Epithelial cell of proximal tubule (primary cell): ENCODE data around the gene PARD6B. TPM values are rescaled to one million over a fixed set of nuclear protein-coding genes. Genes with fewer than 3 reads are reported as not detected.
"Not testable (repeated sequence)": the region's sequence is repeated elsewhere in the genome, so short reads cannot be mapped to it uniquely, and the experiment has no call there.

Experiments used
- DNase-seq: peaks from one replicate; pipeline ENCODE4 v3.0.0-alpha.2; 2011; ENCODE audit warnings: low read depth
- H3K4me3 ChIP-seq: 2 replicates; pipeline ENCODE4 v1.5.1; 2011; ENCODE audit warnings: low read depth, mild to moderate bottlenecking, low read length
- total RNA-seq: library from RNA; depleted of rRNA; stranded (reverse); fragments of >200 nt; gene quantifications from 2 replicates; pipeline ENCODE4 v1.2.3, GENCODE V29; 2015
- TF ChIP-seq, protein P1 (sequence below): conservative IDR thresholded peaks from 2 replicates; pipeline ENCODE4 v1.5.1; 2012; ENCODE audit warnings: low read depth, mild to moderate bottlenecking, low read length

PARD6B gene
- total RNA-seq, 1 donor from 2014 or later, result 44.4 TPM

DNA sequence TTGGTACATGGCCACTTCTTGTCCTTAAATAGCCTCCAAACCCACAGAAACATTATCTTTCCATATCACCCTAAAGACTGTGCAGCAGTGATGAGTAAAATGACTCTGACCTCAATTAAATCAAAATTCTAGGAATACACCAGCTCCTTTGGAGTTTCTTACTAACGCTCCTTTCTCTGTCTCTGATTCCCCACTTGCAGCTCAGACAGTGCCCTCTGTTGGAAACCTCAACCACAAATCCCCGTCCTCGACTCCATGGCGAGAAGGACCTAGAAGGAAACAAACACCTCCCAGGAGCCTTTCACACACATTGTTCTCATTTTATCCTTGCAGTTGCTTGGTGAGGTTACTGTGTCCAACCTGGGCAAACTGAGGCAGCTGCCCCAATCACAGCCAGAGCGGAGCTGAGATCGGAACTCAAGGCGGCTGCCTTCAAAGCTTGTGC is 17.7 kb upstream of the PARD6B start:
- TF ChIP-seq, protein P1, sequence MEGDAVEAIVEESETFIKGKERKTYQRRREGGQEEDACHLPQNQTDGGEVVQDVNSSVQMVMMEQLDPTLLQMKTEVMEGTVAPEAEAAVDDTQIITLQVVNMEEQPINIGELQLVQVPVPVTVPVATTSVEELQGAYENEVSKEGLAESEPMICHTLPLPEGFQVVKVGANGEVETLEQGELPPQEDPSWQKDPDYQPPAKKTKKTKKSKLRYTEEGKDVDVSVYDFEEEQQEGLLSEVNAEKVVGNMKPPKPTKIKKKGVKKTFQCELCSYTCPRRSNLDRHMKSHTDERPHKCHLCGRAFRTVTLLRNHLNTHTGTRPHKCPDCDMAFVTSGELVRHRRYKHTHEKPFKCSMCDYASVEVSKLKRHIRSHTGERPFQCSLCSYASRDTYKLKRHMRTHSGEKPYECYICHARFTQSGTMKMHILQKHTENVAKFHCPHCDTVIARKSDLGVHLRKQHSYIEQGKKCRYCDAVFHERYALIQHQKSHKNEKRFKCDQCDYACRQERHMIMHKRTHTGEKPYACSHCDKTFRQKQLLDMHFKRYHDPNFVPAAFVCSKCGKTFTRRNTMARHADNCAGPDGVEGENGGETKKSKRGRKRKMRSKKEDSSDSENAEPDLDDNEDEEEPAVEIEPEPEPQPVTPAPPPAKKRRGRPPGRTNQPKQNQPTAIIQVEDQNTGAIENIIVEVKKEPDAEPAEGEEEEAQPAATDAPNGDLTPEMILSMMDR, result peak; percentile 71
- H3K4me3 ChIP-seq, result no peak overlapping the region
- no peak for DNase-seq

DNA sequence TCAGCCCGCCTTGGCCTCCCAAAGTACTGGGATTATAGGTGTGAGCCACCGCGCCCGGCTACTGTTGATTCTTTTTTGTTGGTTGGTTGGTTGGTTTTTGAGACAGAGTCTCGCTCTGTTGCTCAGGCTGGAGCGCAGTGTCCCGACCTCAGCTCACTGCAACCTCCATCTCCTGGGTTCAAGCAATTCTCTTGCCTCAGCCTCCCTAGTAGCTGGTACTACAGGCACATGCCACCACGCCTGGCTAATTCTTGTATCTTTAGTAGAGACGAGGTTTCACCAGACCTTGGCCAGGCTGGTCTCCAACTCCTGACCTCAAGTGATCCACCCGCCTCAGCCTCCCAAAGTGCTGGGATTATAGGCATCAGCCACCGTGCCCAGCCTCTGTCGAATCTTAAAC is 17.0 kb upstream of the PARD6B start:
- H3K4me3 ChIP-seq, DNase-seq: not testable (repeated sequence)

DNA sequence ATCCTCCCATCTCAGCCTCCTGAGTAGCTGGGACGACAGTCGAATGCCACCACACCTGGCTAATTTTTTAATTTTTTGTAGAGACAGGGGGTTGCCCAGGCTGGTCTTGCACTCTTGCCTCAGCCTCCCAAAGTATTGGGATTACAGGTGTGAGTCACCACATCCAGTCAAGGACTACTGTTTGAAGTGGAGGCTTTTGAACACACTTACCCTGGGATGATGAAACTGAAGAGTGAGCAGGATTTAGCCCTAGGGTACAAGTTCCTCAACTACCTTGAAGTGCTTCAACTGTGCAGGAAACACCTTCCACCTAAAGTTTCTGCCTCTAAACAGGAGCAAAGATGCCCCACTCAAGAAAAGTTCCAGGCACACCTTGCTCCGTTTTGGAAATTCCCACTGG is 15.7 kb upstream of the PARD6B start:
- TF ChIP-seq, protein P1, result no peak

DNA sequence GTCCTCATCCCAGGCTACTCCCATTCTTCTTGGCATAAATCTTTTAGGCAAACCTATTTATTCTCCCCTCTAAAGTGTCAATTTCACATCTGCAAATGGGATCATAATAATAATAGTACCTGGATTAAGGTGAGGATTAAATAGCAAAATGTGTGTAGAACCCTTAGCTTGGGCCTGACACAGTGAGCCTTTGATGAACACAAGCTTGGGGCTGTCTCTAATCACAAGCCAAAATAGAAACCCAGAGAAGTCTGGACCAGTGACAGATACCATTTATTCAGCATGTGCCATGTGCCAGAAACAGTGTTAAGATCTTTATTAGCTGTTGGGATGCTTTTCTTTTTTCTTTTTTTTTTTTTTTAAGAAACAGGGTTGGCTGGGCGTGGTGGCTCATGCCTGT is 14.9 kb upstream of the PARD6B start:
- TF ChIP-seq, protein P1, result no peak
- H3K4me3 ChIP-seq, result no peak overlapping the region
- DNase-seq, result no peak

More for the DNA sequence above, 15.7 kb upstream of the PARD6B start:
- no peak overlapping the region for H3K4me3 ChIP-seq
- DNase-seq, result no peak

DNA sequence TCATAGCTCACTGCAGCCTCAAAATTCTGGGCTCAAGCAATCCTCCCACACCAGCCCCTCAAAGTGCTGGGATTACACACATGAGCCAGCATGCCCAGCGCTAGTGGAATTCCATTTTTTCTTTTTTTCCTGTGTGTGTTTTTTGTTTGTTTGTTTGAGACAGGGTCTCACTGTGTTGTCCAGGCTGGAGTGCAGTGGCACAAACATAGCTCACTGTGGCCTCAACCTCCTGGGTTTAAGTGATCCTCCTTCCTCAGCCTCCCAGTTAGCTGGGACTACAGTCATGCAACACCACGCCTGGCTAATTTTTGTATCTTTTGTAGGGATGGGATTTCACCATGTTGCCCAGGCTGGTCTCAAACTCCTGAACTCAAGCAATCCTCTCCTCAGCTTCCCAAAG is 14.1 kb upstream of the PARD6B start:
- DNase-seq, result no peak
- no peak overlapping the region for H3K4me3 ChIP-seq
- TF ChIP-seq, protein P1, result no peak

DNA sequence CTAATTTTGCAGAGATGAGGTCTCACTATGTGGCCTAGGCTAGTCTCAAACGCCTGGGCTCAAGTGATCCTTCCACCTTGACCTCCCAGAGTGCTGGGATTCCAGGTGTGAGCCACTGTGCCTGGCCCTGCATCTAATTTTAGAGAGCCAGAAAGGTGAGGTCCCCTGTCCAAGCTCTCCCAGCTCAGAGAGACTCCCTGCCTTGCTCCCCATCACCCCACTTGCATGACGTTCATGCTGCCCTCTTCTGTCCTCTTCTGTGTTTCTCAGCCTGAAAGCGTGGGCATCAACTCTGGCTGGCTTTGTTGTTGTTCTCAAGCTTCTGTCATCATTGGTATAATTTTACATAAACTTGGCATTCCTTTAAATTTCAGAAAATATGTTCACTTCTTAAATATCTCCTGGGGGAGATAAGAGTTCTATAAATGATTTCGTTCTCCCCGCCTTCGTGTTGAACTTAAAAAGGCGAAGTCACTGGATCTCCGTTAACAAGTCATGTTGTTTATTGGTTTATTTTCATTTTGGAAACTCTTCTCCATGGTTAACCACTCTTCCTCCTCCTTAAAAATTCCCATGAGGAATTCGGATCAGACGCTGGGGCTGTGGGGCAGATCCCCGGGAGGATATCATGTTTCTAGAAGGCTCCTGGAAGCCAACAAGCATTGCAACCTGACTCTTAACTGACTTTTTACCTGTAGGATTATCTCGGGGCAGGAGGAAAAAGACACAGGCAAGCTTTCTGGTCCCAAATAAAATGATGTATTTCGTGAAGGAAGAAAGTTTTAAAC is 13.2 kb upstream of the PARD6B start:
- no peak overlapping the region for H3K4me3 ChIP-seq
- DNase-seq, result no peak
- TF ChIP-seq, protein P1, result peak; percentile 11

DNA sequence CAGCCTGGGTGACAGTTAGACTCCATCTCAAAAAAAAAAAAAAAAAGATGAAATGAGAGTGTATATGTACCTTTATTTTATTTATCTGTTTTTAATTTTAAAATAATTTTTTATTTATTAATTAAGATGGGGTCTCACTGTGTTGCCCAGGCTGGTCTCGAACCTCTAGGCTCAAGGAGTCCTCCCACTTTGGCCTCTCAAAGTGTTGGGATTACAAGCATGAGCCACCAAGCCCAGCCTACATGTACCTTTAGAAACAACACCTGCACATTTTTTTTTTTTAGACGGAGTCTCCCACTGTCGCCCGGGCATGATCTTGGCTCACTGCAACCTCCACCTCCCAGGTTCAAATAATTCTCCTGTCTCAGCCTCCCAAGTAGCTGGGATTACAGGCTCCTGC is 12.1 kb upstream of the PARD6B start:
- TF ChIP-seq, protein P1, result no peak
- H3K4me3 ChIP-seq, result no peak overlapping the region
- no peak for DNase-seq
